NCI-H1092 treated with DMSO at 0.1 percent for 48 hours (cell line): ENCODE results near the gene SREBF1.

Experiments used
- DNase-seq: peaks from one replicate; lab custom pipeline; 2025; lab: John Stamatoyannopoulos, UW

The SREBF1 gene

GRCh38 chr17:17840751-17841591 is 4.2 kb upstream of the SREBF1 start:
- no peak for DNase-seq

GRCh38 chr17:17839791-17840707 is 3.3 kb upstream of the SREBF1 start:
- DNase-seq: peak; percentile 69

DNA sequence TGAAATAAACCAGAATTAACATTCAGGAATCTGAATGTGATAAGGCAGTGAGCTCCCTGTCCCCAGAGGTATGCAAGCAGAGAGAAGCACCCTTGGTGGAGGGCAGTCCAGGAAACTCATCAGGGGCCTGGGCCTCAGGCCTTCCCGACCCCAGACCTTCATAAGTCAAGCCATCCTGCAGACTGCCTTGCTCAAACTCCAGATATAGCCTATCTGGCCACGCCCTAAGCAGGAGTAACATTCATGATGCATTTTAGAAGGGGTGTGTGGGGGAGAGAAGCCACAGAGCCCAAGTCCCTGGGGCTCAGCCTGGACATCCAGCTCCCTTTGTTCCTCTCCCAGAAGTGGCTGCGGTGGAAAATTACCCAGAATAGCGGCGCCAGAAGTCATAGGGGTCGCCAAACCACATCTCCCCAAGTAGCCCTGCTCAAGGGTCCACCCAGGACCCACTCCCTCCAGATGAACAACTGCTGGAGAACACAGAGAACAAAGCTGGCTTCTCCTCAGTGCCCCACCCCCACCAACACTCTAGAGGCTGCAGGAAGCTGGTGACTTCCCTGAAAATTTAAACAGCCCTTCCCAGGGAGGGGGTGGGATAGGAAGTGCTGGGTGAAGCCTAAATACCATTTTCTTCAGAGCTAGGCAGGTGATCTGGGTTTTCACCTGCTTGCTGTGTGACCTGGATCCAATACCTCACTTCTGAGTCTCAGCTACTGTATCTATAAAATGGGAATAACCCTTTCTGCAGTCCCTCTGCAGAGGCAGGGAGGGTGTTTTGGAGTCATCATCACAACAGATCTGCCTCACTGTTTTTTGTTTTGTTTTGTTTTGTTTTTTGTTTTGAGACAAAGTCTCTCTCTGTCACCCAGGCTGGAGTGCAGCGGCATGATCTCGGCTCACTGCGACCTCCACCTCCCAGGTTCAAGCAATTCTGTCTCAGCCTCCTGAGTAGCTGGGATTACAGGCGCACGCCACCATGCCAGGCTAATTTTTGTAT is 1.5 kb upstream of the SREBF1 start:
- no peak for DNase-seq

- no peak for DNase-seq
These were observed 615 bp upstream of the SREBF1 start for GRCh38 chr17:17837380-17837821.

DNA sequence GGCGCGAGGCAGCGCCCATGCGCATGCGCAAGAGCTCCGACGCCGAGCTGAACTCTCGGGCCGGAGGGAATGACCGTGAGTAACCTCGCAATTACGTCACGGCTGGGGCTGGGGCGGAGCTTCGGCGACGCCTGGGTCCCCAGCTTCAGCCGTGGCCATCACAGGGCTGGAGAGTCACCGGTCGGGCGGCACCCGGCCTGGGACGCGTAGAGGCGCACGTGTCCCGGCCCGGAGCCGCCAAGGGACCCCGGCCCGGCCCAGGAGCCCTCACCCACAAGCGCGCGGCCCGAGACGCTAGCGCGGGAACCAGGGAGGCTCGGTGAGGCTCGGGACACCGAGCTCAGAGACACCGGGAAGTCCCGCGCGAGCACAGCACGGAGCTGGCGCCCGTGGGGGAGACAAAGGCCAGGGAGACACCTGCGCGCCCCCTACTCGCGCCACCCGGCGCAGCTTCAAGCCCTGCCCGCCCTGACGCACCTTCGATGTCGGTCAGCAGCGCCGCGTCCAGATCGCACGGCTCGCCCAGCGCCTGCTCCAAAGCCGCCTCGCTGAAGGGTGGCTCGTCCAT is 452 bp downstream of the SREBF1 start:
- DNase-seq: peak; percentile 85

GRCh38 chr17:17835415-17836249 is 1.2 kb downstream of the SREBF1 start:
- no peak for DNase-seq

DNA sequence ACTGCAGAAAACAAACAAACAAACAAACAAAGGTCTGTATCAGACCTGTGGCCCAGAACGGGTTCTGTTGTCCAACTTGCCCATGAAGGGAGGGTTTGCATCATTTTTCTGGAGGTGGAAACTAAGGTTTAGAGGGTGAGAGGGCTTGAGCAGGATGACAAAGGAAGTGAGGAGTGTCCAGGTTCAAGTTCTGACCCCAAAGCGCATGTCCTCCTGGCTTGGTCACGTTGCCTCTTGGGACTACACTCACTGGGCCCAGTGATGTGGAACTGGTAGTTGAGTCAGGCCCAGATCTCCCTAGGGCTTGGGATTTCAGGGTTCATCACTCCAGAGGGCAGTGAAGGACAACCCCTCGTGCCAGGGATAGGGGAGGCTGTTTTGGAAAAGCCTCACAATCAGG is 1.8 kb downstream of the SREBF1 start:
- DNase-seq: no peak

GRCh38 chr17:17833658-17834357 is 3.0 kb downstream of the SREBF1 start:
- no peak for DNase-seq

DNA sequence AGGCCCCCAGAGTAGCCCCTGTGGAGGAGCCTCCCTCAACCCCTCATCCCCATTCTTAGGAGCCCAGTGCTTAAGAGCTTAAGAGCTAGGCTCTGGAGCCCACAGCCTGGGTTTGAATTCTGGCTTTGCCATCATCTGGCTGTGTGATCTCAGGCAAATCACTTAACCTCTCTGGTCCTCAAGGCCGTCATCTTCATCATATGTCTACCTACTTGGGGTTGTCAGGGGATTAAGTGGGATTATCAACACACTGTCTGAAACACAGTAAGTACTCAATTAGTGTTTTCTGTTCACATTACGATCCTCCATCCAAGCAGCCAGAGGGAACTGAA is 4.8 kb downstream of the SREBF1 start:
- DNase-seq: no peak

- DNase-seq: no peak
These were observed 5.4 kb downstream of the SREBF1 start for GRCh38 chr17:17831208-17832031.

DNA sequence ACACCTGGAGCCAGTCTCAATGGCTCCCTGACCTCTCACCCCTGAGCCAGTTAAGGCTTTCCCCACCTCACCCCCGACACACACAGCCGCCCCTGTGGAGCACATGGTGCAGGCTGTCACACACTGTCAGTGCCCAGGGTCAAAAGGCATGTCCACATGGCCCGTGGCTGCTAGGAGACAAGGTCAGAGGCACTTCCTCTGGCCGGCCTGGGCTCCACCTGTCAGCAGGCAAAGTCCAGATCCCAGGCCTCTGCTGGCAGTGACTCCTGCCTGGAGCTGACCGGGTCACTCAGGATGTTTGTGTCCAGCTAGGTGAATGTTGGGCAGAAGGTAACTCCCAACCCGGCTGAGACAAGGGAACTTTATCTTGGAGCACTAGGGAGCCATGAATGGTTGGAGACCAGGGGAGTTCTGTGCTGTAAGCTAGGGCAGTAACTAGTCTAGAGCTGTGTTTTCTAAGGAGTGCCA is 6.0 kb downstream of the SREBF1 start:
- DNase-seq: no peak

DNA sequence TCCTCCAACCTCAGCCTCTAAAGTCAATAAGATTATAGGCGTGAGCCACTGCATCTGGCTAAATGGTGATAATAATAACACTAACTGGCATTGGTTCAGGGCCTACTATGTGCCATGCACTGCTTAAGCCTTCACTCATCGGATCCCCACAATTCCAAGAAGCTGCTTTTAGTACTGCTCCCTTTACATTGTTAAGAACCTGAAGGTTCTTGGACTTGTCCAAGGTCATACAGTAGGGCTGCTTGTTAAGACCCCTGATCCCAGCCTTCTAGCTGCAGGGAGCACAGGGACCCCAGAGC is 6.6 kb downstream of the SREBF1 start:
- no peak for DNase-seq

- no peak for DNase-seq
These were observed 8.8 kb downstream of the SREBF1 start for GRCh38 chr17:17827826-17828621.

DNA sequence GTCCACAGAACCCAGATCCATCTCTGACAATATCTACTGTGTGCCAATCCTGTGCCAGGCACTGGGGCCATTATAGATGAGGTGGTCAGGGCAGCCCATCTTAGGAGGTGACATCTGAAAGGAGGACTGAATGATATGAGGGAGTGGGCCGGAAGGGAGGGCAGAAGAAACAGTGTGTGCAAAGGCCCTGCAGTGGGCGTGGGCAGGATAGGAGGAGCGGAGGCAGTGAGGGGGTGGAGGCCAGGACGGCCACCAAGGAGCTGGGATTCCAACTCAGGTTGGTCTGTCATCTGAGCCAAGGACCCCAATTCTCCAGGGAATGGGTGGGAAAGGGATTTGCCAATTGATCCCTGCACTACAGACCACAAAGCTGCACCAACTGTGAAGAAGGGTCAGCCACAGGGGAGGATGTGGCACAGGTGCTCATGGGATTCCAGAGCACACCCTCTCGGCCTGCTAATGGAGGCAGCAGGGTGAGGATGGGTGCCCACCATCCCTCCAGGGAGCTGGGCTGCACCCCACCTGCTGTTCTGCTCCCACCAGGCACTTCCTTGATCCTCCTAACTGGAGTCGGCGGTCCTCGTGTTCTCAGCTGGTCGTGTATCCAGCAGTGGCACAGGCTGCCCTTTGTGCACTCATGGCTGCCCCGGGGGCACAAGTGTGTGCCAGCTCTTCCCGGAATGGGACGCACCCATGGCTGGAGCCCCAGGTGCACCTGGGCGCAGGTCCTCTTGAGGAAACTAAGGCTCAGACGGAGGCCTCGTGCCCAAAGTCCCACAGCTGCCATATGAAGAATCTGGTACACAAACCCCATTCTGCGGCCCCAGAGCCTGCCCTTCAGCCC is 9.6 kb downstream of the SREBF1 start:
- no peak for DNase-seq

GRCh38 chr17:17826342-17826713 is 10.5 kb downstream of the SREBF1 start:
- DNase-seq: no peak

DNA sequence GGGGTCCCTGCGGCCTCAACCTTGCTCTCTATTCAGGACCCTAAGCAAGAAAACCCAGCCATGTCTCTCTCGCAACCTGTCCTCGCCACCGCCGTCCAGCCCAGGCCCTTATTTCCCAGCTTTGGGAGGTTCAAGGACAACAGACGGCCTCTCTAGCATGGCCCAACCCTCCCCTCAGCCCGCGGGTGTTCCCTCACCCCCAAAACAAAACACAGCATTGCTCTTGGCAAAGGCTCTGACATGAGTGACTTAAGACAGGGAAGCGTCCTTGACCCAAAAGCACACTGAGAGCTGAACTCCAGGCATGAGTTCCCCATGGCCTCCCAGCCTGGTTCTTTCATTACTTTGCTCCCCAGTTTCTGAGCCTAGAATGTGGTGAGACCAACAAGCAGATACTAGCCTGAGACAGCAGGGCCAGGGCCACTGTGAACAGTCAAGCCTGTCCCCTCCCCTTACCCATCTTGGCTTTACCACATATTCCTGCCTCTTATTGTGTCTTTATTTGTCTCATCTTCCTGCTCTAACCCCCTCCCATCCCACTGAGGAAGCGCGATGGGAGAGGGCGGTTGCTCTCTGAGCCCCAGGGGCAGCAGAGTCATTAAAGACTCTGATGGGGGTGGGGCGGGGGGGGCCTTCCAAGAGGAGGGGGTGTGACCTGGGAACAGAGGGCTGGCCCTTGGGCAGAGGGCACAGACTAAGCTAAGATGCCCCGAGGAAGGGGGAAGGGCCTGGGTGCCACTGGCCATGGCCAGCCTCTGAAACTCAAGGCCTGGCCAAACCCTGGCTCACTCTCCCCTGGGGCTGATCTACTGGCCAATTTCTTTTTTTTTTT is 11.8 kb downstream of the SREBF1 start:
- DNase-seq: no peak
